GM12892 (cell line): ENCODE results near the gene AMZ1.
A peak's percentile ranks its signal among the peaks of the same experiment; 100 is the strongest.

Source experiments
- DNase-seq: peaks from one replicate; pipeline ENCODE4 v3.0.0; 2011; ENCODE audit not compliant: insufficient read length
- FAIRE-seq: peaks from 2 replicates; lab custom pipeline; 2011; peaks lifted over from hg19 to GRCh38; lab: Jason Lieb, UNC
- POLR2A ChIP-seq: IDR thresholded peaks from 2 replicates; pipeline ENCODE4 v1.6.1; 2011; ENCODE audit warnings: low read depth, low read length, control low read depth
- POLR2AphosphoS5 ChIP-seq: IDR thresholded peaks from 2 replicates; pipeline ENCODE4 v1.6.1; 2011; ENCODE audit warnings: low read depth, low read length, control low read depth
- TAF1 ChIP-seq: IDR thresholded peaks from 2 replicates; pipeline ENCODE4 v1.6.1; 2011; ENCODE audit warnings: low read depth, mild to moderate bottlenecking, control low read depth, low read length, borderline replicate concordance

The AMZ1 gene

DNA sequence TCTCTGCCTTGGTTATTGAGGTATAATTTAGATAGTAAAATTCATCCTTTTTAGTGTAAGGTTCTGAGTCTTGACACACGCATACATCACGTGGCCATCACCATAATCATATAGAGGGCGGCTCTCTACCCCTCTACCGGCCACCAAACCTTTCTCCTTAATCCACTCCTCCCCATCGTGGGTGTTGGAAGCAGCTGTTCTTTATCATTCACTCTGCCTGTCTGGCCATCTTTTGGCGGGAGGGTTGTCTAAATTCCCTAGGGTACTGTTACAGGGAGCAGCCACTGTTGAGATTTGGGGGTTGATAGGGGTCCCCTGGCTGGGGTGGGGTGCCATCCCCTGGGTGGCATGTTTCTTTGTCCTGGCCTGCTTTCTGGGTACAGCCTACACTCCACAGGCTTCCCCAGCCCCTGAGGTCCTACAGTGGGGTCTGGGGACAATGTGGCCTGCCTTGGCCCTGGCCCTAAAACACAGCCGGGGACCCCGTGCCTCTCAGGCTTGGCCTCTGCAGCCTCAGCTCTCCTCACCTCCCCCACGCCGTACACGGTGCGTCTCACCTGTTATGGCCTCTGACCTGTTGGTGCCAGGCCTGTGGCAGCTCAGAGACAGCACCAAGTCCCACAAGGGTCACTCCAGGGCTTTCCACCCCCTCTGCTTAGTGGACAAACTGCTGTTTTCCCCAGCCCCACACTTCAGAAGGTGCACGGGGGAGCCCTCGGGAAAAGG is 17.5 kb downstream of the AMZ1 start:
- TF ChIP-seq POLR2A: no peak
- DNase-seq (no peak), FAIRE-seq (no peak)

DNA sequence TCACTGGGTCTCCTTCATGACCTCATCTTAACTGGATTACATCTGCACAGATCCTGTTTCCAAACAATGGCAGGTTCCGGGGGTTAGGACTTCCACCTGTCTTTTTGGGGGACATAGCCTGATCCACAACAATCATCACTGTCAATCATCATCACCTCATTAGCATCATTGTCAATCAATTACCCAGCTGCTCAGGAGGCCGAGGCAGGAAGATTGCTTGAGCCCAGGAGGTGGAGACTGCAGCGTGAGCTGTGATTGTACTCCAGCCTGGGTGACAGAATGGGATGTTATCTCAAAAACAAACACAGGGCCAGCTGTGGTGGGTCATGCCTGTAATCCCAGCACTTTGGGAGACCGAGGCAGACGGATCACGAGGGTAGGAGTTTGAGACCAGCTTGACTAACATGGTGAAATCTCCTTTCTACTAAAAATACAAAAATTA is 18.7 kb downstream of the AMZ1 start:
- no peak for DNase-seq
- TF ChIP-seq TAF1 (no peak), POLR2A (no peak), POLR2AphosphoS5 (no peak)
- no peak for FAIRE-seq

DNA sequence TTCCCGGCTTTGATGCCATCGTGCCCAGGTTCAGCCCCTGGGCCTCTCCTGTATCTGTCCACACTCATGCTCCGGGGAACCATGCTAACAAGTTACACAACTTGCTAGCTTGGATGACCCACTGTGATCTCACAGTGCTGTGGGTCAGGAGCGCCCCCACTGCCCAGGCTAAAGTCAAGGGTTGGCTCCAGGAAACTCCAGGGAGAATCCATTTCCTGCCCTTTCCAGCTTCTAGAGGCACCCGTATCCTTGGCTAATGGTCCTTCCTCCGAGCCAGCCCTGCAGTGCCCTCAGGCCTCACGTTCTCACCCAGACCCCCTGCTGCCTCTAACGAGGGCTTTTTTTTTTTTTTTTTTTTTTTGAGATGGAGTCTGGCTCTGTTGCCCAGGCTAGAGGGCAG is 19.5 kb downstream of the AMZ1 start:
- no peak for FAIRE-seq
- no peak for TF ChIP-seq POLR2A
- no peak for TF ChIP-seq TAF1
- no peak for TF ChIP-seq POLR2AphosphoS5
- DNase-seq: no peak

DNA sequence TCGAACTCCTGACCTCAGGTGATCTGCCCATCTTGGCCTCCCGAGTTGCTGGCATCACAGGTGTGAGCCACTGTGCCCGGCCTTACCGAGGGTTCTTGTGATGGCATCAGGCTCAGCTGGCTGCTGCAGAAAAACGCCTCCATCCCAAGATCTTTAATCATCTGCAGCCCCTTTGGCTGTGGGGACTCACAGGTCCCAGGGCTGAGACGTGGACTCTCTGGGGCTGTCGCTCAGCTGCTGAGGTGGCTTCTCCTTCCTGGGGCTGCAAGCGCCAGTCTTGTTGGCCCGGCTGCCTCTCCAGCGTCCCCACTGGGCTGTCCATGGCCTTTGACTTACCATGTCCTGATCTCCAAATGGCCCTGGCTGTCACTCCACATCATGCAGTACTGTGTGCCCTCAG is 20.0 kb downstream of the AMZ1 start:
- DNase-seq: no peak
- FAIRE-seq: no peak
- TF ChIP-seq TAF1 (no peak), POLR2AphosphoS5 (no peak), POLR2A (no peak)

DNA sequence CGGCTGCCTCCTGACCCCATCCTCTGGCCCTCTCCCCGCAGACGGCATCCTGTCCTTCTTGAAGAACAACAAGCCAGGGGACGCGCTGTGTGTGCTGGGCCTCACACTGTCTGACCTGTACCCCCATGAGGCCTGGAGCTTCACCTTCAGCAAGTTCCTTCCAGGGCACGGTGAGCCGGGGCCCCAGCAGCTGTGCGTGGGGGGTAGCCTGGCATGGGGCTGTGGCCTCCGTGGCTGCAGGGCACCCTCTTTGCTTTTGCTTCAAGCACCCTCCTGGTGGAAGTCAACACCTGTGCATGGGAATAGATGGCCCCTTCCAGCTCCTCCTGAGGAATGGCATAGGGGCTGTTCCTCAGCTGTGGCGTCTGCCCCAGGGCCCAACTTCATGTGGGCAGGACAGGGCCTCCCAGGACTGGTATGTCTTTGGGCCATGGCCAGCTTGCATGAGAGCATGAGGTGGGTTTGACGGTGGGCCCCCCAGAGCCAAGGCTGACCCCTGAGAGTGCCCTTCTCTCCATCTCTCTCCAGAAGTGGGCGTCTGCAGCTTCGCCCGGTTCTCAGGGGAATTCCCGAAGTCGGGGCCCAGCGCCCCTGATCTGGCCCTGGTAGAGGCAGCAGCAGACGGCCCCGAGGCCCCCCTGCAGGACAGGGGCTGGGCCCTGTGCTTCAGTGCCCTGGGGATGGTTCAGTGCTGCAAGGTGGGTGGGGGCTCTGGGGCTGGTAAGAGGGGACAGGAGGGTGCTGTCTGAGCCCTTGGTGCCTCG is 20.7 kb downstream of the AMZ1 start:
- FAIRE-seq (peak; percentile 24), DNase-seq (no peak)
- TF ChIP-seq POLR2A: no peak
- TF ChIP-seq POLR2AphosphoS5: no peak
- TF ChIP-seq TAF1: no peak

DNA sequence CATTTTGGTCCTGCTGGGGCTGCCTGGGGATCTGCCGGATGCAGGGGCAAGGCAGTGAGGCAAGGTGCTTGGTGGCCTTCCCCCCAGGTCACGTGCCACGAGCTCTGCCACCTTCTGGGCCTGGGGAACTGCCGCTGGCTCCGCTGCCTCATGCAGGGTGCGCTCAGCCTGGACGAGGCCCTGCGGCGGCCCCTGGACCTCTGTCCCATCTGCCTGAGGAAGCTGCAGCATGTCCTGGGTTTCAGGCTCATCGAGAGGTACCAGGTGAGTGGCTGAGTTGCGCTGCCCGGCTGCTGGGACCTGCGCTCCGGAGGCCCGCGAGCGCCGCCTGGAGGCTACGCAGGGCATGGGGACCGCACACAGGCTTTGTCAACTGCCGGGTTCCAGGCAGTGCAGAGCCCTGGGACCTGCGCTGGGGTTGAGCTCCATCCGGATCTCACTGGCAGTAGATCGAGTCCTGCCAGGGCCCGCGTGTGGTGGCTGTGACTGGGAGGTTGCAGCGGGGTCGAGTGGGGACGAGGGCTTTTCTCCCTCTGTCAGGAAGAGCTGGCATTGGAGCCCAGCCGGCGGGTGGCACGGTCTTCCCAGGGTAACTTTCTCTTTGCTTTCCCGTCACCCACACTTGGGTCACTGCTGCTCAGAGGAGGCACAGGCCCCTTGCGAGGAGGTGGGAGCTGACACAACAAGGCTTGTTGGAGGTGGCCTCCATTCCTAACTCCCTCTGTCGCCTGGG is 21.7 kb downstream of the AMZ1 start:
- no peak for FAIRE-seq
- peak; percentile 90 for DNase-seq
- TF ChIP-seq POLR2AphosphoS5: 0 out of 2 replicates have a peak, but pooled peaks have one; percentile 20
- 0 out of 2 replicates have a peak, but pooled peaks have one; percentile 26 for TF ChIP-seq POLR2A
- no peak for TF ChIP-seq TAF1

DNA sequence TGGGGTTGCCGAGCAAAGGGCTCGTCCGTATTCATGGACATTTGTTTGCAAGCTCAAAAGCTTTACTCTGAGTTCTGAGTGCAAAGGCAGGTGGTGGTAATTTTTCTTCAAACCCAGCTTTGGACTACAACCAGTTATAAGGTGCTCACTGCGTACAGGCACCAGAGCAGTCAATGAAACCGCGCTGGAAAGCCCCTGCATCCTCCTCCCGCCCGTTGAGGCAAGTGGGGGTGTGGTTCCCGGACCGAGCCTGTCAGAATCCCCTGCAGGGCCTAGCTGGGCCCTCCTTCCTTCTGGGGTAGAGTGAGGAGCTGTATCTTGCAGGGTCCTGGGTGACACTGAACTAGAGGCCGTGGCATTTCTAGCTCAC is 22.3 kb downstream of the AMZ1 start:
- peak; percentile 53; the same call in 1 of the 2 replicates for TF ChIP-seq TAF1
- TF ChIP-seq POLR2AphosphoS5: 0 out of 2 replicates have a peak, but pooled peaks have one; percentile 38
- TF ChIP-seq POLR2A: peak; percentile 52
- peak; percentile 98 for FAIRE-seq
- peak; percentile 77 for DNase-seq

DNA sequence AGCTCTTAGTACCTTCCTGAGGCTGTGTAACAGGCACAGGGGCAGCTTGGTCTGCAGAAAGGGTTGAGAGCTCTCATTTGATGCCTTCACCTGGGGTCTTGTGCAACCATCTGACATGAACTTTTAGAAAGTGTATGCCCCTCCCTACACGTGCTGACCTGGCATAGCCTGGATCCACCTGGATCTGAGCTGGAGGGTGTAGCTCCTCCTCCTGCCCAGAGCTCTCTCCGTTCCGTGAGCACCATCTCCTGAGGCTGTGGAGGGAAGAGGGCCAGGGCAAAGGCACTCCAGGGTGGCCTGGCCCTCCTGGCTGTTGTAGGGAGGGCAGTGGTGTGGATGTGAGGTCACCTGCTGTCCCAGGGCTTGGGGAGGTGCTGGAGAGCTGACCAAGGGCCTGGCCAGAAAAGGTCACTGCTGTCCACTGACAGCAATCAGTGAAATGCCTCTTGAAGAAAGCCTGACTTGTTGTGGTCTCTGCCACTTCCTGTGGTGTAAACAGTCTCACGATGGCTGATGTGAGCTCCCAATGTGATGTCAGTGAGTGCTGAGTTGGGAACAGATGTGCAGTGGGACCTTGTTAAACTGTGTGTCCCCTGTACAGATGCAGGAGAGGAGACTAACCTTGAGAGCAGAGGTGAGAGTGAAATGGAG is 23.0 kb downstream of the AMZ1 start:
- DNase-seq: no peak
- TF ChIP-seq POLR2A (no peak), POLR2AphosphoS5 (no peak; the same call in 1 of the 2 replicates)
- peak; percentile 85 for FAIRE-seq

DNA sequence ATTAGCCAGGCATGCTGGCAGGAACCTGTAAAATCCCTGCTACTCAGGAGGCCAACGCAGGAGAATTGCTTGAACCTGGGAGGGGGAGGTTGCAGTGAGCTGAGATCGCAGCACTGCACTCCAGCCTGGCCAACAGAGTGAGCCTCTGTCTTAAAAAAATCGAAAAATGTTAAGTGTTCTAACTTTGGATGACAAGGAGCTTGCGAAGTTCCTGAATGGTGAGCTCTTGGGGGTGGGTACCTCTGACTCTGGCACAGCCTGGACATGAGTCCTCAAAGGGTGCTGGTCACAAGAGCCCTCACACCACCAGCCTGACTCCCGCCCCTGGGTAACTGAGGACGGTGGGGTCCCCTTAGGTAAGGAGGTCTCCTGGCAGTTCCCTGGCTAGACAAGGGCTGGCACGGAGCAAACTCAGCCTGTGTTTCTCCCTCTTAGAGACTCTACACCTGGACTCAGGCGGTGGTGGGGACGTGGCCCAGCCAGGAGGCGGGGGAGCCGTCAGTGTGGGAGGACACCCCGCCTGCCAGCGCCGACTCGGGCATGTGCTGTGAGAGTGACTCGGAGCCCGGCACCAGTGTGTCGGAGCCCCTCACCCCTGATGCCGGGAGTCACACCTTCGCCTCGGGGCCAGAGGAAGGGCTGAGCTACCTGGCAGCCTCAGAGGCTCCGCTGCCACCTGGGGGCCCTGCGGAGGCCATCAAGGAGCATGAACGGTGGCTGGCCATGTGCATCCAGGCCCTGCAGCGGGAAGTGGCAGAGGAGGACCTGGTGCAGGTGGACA is 24.1 kb downstream of the AMZ1 start:
- DNase-seq: no peak
- FAIRE-seq: no peak
- TF ChIP-seq POLR2AphosphoS5: no peak
- no peak for TF ChIP-seq TAF1
- TF ChIP-seq POLR2A: no peak

DNA sequence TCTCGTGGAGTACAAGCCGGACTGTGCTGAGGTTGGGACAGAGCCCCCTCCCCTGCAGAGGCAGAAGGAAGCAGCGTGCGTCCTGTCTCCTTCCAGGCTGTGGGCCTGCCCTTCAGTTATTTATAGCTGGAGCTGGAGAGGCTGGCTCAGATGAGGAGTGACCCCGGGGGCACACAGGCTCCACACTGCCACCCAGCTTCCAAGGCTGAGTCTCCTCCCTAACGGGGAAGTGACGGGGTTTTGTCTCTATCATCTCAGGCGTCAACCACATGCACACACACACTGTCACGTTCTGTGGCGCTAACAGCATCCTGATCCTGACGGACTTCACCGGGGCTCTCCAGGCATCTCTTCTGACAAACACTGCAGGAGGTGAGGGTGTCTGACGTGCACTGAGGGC is 25.4 kb downstream of the AMZ1 start:
- DNase-seq (no peak), FAIRE-seq (no peak)
- TF ChIP-seq POLR2A (no peak), TAF1 (no peak), POLR2AphosphoS5 (no peak)
